MCF 10A (cell line): ENCODE measurements around the gene GREB1L. TPM values are rescaled to one million over a fixed set of nuclear protein-coding genes. Genes with fewer than 3 reads are reported as not detected.
A peak's percentile ranks its signal among the peaks of the same experiment; 100 is the strongest.

Experiments
- BruUV-seq: library from RNA; stranded (reverse); fragments of 400-500 nt; replicated peaks from 2 replicates; lab custom pipeline; 2021; lab: Mats Ljungman, UMichigan
- CTCF ChIA-PET: fragments of 300-600 bp; sonication (Branson Sonifier 250); formaldehyde crosslinking; extraction: SDS; loops from one replicate; lab custom pipeline; 2021; ENCODE audit warnings: antibody characterized with exemption, inconsistent platforms; lab: Yijun Ruan, JAX
- POLR2A ChIA-PET: fragments of 300-600, 350-650 bp; sonication (Branson Sonifier 250); formaldehyde crosslinking; extraction: SDS; loops from one replicate; lab custom pipeline; 2020; ENCODE audit warnings: antibody characterized with exemption, inconsistent platforms; lab: Yijun Ruan, JAX
- DNase-seq: peaks from one replicate; pipeline ENCODE4 v3.0.0-alpha.2; 2018; ENCODE audit not compliant: unreplicated experiment
- H3K27ac Mint-ChIP-seq: one replicate; pipeline ENCODE4 v1.8.0; 2022; ENCODE audit warnings: mild to moderate bottlenecking, low read depth, mixed read lengths; ENCODE audit not compliant: unreplicated experiment
- H3K27me3 Mint-ChIP-seq: one replicate; pipeline ENCODE4 v1.8.0; 2022; ENCODE audit warnings: mixed read lengths; ENCODE audit not compliant: insufficient read depth, unreplicated experiment
- H3K36me3 Mint-ChIP-seq: one replicate; pipeline ENCODE4 v1.8.0; 2022; ENCODE audit warnings: mild to moderate bottlenecking, moderate library complexity, mixed read lengths; ENCODE audit not compliant: insufficient read depth, unreplicated experiment
- H3K4me1 Mint-ChIP-seq: one replicate; pipeline ENCODE4 v1.8.0; 2022; ENCODE audit warnings: mixed read lengths; ENCODE audit not compliant: insufficient read depth, unreplicated experiment
- H3K4me3 Mint-ChIP-seq: one replicate; pipeline ENCODE4 v1.8.0; 2022; ENCODE audit warnings: mild to moderate bottlenecking, moderate library complexity, mixed read lengths; ENCODE audit not compliant: unreplicated experiment
- H3K9me3 Mint-ChIP-seq: one replicate; pipeline ENCODE4 v1.8.0; 2022; ENCODE audit warnings: mixed read lengths; ENCODE audit not compliant: unreplicated experiment
- intact Hi-C: fragments of 100-400 bp; cut with micrococcal nuclease; formaldehyde crosslinking; loops from 2 replicates; pipeline ENCODE4 v1.14.1; 2022
- total RNA-seq: library from RNA; stranded (reverse); gene quantifications from 2 replicates; pipeline ENCODE4 v1.2.3, GENCODE V29; 2022
- TF ChIP-seq, protein P1 (sequence below): fragments of 200-600 bp; IDR thresholded peaks from one replicate; pipeline ENCODE4 v1.8.0; 2022; ENCODE audit warnings: antibody characterized with exemption, mild to moderate bottlenecking; ENCODE audit not compliant: unreplicated experiment

Gene GREB1L
- total RNA-seq, 1 experiment from 2014 or later, result 9.4 TPM

DNA sequence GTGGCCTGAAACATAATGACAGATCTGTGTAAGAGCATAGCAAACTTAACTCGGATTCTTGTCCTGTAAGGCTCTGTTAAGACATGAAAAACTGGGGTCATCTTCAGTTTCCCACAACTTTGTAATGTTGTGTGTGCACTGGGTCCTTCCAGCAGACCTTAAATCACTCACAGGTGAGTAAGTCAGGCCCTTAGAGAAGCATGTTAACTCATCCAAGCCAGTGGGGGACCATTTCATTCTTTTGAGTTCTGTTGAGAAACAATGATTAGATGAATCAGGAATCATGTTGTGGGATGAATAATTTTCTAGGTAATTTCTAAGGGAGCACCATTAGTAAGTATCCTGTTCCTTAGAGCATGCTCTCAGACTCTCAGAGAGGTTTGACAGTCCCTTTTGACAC is 191.4 kb downstream of the GREB1L start:
- Mint-ChIP-seq H3K36me3 (no peaks in the 10 kb centered on the region), H3K4me3 (no peak overlapping the region), H3K27me3 (no peaks in the 10 kb centered on the region), H3K9me3 (no peaks in the 10 kb centered on the region), H3K4me1 (no peaks in the 10 kb centered on the region), H3K27ac (no peak overlapping the region)
- TF ChIP-seq, protein P1, sequence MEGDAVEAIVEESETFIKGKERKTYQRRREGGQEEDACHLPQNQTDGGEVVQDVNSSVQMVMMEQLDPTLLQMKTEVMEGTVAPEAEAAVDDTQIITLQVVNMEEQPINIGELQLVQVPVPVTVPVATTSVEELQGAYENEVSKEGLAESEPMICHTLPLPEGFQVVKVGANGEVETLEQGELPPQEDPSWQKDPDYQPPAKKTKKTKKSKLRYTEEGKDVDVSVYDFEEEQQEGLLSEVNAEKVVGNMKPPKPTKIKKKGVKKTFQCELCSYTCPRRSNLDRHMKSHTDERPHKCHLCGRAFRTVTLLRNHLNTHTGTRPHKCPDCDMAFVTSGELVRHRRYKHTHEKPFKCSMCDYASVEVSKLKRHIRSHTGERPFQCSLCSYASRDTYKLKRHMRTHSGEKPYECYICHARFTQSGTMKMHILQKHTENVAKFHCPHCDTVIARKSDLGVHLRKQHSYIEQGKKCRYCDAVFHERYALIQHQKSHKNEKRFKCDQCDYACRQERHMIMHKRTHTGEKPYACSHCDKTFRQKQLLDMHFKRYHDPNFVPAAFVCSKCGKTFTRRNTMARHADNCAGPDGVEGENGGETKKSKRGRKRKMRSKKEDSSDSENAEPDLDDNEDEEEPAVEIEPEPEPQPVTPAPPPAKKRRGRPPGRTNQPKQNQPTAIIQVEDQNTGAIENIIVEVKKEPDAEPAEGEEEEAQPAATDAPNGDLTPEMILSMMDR, result no peak
- CTCF ChIA-PET, result interaction anchor here (1.0 to 3.0 kb wide), 2 partner anchors 11 to 241 kb away, joined by 3 to 15 read pairs; no protein-coding TSS in a partner anchor
- intact Hi-C loops, result no loop called here
- POLR2A ChIA-PET, result interaction anchor here (0.8 kb wide), 1 partner anchor 45 kb away, joined by 3 read pairs; no protein-coding TSS in a partner anchor
- BruUV-seq, result no TSS peak
- DNase-seq, result peak; percentile 16

DNA sequence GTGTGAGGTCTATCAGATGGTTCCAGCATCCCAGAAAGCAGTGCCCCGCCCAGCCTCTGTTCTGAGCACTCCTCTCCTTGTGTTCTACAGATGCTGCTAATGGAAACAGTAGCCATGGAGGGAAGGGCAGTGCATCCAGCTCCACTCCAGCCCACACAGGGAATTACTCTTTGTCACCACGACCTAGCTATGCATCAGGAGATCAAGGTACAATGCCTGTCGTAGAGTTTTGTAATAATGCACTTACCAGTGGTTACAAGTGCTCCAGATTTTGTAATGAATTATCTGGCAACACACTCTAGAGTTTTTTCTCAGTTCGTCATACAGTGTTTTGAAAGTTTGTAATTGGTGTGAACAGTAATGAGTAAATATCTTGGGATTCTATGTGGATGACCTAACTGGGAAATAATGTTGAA is 197.4 kb downstream of the GREB1L start:
- BruUV-seq, result no TSS peak
- intact Hi-C loops, result loop anchor here (1.0 kb wide), 2 partner anchors 48 to 197 kb away; partner anchors contain the start of gene GREB1L
- ChIA-PET POLR2A (interaction anchor here (0.7 to 1.5 kb wide), 7 partner anchors 49 to 423 kb away, joined by 3 to 8 read pairs (median 4); partner anchors contain the start of genes ESCO1 and GREB1L), CTCF (interaction anchor here (0.6 to 9.5 kb wide), 5 partner anchors 17 to 245 kb away, joined by 3 to 192 read pairs (median 3); partner anchors contain the start of gene GREB1L)
- Mint-ChIP-seq H3K4me1 (peaks cover 20% of the 10 kb centered on the region), H3K9me3 (no peaks in the 10 kb centered on the region), H3K27ac (peak overlapping the region; percentile 87), H3K36me3 (no peaks in the 10 kb centered on the region), H3K27me3 (no peaks in the 10 kb centered on the region), H3K4me3 (no peak overlapping the region)
- TF ChIP-seq, protein P1, result no peak
- DNase-seq, result peak; percentile 84

DNA sequence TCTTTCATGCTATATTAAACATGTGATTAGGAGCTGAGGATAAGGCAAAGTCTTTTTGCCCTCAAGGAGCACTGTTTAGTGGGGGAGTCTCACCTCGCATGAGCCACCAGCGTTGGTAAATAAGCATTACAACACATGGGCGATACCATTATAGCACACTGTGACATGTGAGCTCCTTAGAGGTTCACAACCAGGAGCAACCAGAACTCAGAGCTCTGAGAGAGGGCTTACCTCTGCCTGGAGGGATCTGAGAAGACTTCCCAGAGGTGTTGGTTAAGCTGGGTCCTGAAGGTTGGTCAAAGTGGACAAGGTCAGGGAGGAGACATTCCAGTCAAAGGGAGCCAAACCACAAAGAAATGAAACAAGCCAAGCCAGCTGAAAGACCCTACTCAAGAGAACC is 199.6 kb downstream of the GREB1L start:
- no TSS peak for BruUV-seq
- H3K4me1 Mint-ChIP-seq, result peaks cover 20% of the 10 kb centered on the region
- TF ChIP-seq, protein P1, result no peak
- H3K27ac Mint-ChIP-seq, result no peak overlapping the region
- intact Hi-C loops, result no loop called here
- H3K9me3 Mint-ChIP-seq, result no peaks in the 10 kb centered on the region
- POLR2A ChIA-PET, result interaction anchor here (0.6 to 1.4 kb wide), 3 partner anchors 9 to 246 kb away, joined by 3 to 4 read pairs (median 3); no protein-coding TSS in a partner anchor
- CTCF ChIA-PET, result interaction anchor here (0.7 to 9.5 kb wide), 4 partner anchors 43 to 248 kb away, joined by 3 to 192 read pairs (median 4); no protein-coding TSS in a partner anchor
- DNase-seq, result no peak
- no peaks in the 10 kb centered on the region for H3K36me3 Mint-ChIP-seq
- no peak overlapping the region for H3K4me3 Mint-ChIP-seq
- no peaks in the 10 kb centered on the region for H3K27me3 Mint-ChIP-seq

DNA sequence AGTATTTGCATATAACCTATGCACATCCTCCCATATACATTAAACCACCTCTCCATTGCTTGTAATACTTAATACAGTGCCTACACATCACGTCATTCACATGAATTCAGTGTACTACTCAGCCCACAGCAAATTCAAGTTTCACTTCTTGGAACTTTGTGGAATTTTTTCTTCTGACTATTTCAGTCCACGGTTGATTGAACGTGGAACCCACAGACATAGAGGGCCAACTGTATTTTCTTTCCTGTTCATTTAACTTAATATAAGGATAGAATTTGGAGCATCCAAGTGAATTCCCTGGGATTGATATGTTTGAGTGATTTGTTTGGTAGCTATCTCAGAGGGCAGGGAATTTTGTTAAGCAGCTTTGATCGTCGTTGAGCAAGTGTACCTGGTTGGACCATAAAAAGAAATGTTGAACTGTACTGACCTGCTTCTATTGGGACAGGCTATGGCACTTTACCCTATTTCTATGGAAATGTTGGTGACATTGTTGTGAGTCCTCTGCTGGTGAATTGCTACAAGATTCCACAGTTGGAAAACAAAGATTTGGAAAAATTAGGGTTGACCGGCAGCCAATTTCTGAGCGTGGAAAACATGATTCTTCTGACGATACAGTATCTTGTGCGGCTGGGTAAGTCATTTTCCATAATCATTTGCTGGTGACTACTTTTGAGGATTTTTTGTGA is 201.9 kb downstream of the GREB1L start:
- Mint-ChIP-seq H3K4me3 (no peak overlapping the region), H3K4me1 (peaks cover 17% of the 10 kb centered on the region), H3K27ac (no peak overlapping the region), H3K36me3 (no peaks in the 10 kb centered on the region), H3K27me3 (no peaks in the 10 kb centered on the region), H3K9me3 (no peaks in the 10 kb centered on the region)
- BruUV-seq, result no TSS peak
- TF ChIP-seq, protein P1, result no peak
- intact Hi-C loops, result loop anchor here (1.0 kb wide), 3 partner anchors 55 to 249 kb away; partner anchors contain the start of gene GREB1L
- CTCF ChIA-PET, result interaction anchor here (0.5 to 9.5 kb wide), 14 partner anchors 9 to 1121 kb away, joined by 3 to 192 read pairs (median 7); partner anchors contain the start of gene GREB1L
- POLR2A ChIA-PET, result interaction anchor here (0.6 to 1.0 kb wide), 2 partner anchors 203 to 249 kb away, joined by 3 to 4 read pairs; no protein-coding TSS in a partner anchor
- DNase-seq, result no peak
